Pericardium fibroblast (primary cell): ENCODE measurements around the gene UNC93B1. TPM values are rescaled to one million over a fixed set of nuclear protein-coding genes. Genes with fewer than 3 reads are reported as not detected.

Experiments used
- total RNA-seq: library from RNA; depleted of rRNA; stranded (reverse); fragments of >200 nt; gene quantifications from 2 replicates; pipeline ENCODE4 v1.2.3, GENCODE V29; 2015

Gene UNC93B1
- 26.6 and 40.7 TPM in 2 replicates for total RNA-seq

GRCh38 chr11:68003846-68004550 is at the start of gene UNC93B1:
Gene UNC93B1, minus strand, starts transcription at chr11:68004097. Its CDS starts 54 bp downstream, at chr11:68004043.

DNA sequence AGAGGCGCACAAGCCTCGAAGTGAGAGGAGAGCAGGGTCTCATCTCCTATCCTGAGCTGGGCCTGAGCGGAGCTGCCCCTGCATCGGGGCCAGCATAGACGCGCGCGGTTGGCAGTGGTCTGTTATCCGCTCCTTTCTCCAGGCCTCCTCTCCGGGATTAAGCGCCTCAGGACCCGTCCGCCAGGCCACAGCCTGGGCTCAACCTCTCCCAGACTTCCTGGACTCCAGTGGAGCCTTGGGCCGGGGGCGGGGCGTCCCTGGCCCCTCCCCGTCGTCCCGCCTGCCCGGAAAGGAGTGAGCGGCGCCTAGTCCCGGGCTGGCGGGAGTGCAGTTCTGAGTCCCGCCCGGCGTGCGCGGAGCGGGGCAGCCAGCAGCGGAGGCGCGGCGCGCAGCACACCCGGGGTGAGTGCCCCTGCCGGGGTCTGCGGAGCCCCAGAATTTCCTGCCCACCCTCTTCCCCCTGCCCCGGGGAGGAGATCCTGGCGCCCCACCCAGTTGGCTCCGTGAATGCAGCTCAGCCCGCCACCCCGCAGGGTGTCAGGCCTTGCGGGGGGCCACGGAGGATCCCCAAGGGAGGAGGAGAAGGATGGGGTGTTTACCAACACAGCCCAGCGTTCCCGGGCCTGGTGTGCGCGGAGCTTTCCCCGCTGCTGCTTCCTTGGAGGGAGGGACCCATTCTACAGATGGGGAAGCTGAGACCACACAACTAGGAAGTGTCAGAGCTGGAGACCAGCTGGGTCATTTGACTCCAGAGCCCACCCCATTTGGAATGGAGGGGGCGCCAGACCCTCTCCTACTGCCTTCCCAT is 35.0 kb upstream of the UNC93B1 start, which contains the start of gene TCIRG1:
Gene TCIRG1, plus strand, starts transcription at position 308 of the 808 bp plus-strand sequence. CDS start 2,247 bp downstream, outside the sequence.

GRCh38 chr11:68030318-68031143 is 26.6 kb upstream of the UNC93B1 start, which contains the start of gene NDUFS8:
Gene NDUFS8, plus strand, starts transcription at chr11:68030681. Its CDS starts 1,471 bp downstream, at chr11:68032152.

DNA sequence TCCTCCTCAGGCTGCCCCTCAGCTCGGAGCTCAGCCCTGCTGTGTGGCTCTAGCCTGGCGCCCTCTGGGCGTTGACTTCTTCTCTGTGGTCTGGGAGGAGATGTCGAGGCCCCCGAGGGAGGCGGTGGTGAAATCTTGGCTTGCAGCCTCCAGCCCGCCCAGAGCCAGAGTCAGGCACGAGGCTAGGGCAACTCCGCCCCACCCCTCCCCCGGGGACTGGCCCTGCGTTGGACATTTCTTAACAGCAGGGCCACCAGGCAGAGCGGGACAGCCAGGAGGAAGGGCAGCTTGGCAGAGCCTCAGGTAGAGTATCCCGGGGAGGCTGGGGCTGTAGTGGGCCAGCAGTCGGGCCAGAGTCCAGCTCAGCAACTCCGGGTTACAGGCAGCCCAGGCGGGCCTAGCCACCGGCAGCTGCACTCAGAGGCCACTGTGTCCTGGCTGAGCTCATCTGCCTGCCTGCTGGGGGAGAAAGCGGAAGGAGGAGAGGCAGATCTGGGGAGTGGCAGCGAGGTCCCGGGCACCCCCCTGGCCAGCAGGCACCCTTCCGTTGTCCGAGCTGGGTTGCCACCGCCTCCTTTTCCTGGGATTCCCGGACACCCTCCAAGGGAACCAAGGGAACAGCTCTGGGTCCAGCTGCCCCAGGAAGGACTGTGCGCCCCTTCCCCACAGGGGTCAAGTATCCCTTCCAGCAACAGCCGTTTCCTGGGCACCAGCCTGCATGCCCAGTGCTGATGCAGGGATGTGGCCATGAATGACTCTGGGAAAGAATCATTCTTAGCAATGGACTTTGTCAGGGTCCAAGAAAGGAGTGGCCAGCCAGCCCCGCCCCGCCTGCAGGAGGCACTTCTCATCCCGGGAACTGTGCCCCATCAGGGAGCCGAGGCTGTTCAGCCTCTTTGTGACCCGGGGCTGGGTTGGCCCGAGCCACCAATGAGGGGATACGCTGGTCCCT is 6.5 kb upstream of the UNC93B1 start, which contains the start of gene ALDH3B1:
Gene ALDH3B1, plus strand, starts transcription at position 238 of the 952 bp plus-strand sequence. CDS start 4,971 bp downstream, outside the sequence.

Other genes starting within 250 kb of the UNC93B1 start
- gene ALDH3B1, start 6.2 kb upstream of the UNC93B1 start, total RNA-seq: 26.4 and 46.8 TPM in 2 replicates
- 124 and 133 TPM in 2 replicates for gene NDUFS8, start 26.6 kb upstream of the UNC93B1 start, total RNA-seq
- 94.1 and 109 TPM in 2 replicates for gene TCIRG1, start 34.9 kb upstream of the UNC93B1 start, total RNA-seq
- gene CHKA, start 117.3 kb upstream of the UNC93B1 start, total RNA-seq: 10.2 and 12.0 TPM in 2 replicates
- gene KMT5B, start 209.2 kb upstream of the UNC93B1 start, total RNA-seq: 16.2 and 19.5 TPM in 2 replicates